GM06990 (cell line): ENCODE data around the gene TRAPPC1.
A peak's percentile ranks its signal among the peaks of the same experiment; 100 is the strongest.

ENCODE experiments used
- DNase-seq: peaks from one replicate; pipeline ENCODE4 v3.0.0-alpha.2; 2011; ENCODE audit not compliant: insufficient read length; ENCODE audit errors: extremely low read depth
- H3K27me3 ChIP-seq: replicated peaks from 2 replicates; pipeline ENCODE4 v1.6.0; 2011; ENCODE audit warnings: low read length; ENCODE audit not compliant: control insufficient read depth, insufficient read depth
- H3K36me3 ChIP-seq: 2 replicates; pipeline ENCODE4 v1.5.1; 2011; ENCODE audit warnings: low read length; ENCODE audit not compliant: control insufficient read depth, insufficient read depth
- H3K4me3 ChIP-seq: replicated peaks from 2 replicates; pipeline ENCODE4 v1.5.1; 2011; ENCODE audit warnings: low read depth, mild to moderate bottlenecking, control low read depth, low read length
- TF ChIP-seq, protein P1 (sequence below): IDR thresholded peaks from 2 replicates; pipeline ENCODE4 v1.5.1; 2011; ENCODE audit warnings: low read length, control low read depth, mild to moderate bottlenecking, inconsistent platforms; ENCODE audit not compliant: insufficient read depth, poor library complexity, severe bottlenecking

TRAPPC1 gene, protein sequence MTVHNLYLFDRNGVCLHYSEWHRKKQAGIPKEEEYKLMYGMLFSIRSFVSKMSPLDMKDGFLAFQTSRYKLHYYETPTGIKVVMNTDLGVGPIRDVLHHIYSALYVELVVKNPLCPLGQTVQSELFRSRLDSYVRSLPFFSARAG

DNA sequence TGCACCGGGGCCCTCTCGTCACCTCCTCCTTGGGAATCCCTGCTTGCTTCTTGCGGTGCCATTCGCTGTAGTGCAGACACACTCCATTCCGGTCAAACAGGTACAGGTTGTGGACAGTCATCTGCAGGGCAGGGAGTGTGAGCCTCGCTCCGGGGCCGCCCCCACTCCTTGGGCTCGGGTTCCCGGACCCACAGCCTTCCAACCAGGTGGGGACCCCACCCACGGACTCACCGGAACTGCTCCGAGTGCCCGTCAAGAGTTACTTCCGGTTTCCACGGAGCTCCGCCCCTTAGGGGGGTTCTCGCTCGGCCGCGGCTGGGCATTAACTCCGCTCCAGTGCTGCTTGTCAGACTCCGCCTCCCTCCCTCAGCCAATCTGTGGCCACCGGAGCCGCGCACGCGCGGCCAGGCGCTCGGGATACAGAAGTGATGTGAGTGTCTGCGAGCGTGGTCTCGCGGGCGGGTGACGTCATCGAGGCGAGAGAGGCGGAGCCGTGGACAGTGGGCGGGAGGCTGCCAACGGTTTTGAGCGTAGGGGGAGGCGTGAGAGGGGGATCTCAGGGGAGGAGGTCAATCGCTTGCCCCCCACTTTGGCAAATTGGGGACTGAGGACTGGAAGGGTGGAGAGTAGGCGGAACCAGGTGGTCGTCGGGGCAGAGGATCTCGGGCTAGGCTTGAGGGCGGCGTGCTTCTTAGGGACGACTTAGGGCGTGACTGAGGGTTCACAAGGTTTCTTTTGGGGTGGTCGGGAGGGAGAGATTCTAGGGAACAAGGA lies at the start of gene TRAPPC1, which contains the start of gene CNTROB:
TRAPPC1 (minus strand) TSS at position 238 of the 774 bp plus-strand sequence; CDS start at position 121, 117 bp downstream.
CNTROB (plus strand) TSS at position 498 of the 774 bp plus-strand sequence. CDS start 874 bp downstream, outside the sequence.
- peaks cover 3% of the 10 kb centered on the region for H3K36me3 ChIP-seq
- peak; percentile 100 for DNase-seq
- TF ChIP-seq, protein P1, sequence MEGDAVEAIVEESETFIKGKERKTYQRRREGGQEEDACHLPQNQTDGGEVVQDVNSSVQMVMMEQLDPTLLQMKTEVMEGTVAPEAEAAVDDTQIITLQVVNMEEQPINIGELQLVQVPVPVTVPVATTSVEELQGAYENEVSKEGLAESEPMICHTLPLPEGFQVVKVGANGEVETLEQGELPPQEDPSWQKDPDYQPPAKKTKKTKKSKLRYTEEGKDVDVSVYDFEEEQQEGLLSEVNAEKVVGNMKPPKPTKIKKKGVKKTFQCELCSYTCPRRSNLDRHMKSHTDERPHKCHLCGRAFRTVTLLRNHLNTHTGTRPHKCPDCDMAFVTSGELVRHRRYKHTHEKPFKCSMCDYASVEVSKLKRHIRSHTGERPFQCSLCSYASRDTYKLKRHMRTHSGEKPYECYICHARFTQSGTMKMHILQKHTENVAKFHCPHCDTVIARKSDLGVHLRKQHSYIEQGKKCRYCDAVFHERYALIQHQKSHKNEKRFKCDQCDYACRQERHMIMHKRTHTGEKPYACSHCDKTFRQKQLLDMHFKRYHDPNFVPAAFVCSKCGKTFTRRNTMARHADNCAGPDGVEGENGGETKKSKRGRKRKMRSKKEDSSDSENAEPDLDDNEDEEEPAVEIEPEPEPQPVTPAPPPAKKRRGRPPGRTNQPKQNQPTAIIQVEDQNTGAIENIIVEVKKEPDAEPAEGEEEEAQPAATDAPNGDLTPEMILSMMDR, result no peak
- peak within 1 kb of the TSS; percentile 96 for H3K4me3 ChIP-seq
- no peaks in the 10 kb centered on the region for H3K27me3 ChIP-seq

DNA sequence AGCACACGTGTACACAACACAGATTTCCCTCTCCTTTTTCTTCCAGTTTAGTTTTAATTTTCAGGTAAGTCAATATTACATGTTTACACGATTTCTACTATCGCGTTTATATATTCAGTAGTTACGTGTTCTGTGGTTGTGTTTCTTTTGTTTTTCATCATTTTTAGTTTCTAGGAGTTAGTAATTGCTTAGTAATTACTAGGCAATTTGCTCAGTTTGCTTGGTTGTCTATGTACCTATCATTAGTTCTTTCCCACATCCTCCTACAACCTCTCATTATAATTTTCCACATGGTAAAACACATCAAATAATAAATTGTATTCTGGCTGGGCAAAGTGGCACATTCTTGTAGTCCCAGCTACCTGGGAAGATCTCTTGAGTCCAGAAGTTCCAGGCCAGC lies 46.1 kb upstream of the TRAPPC1 start:
- H3K4me3 ChIP-seq, result no peak overlapping the region
- no peaks in the 10 kb centered on the region for H3K36me3 ChIP-seq
- DNase-seq, result no peak
- H3K27me3 ChIP-seq, result no peaks in the 10 kb centered on the region
- TF ChIP-seq, protein P1, result no peak

DNA sequence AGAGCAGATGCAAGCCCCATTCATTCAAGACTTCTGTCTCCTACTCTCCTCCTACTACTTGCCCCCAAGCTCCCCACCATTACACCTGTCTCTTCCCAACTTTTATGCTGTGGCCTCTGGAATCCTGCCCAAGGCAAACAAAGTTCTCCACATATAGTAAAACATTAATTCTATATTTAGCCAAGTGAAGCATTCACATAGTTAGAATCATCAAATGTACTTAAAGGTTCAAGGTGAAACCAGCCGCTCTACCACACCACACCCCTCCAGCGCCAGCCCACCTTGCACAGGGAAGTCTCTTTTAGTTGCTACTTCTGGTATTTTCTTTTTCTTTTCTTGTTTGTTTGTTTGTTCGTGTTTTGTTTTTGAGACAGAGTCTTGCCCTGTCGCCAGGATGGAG lies 45.3 kb upstream of the TRAPPC1 start:
- DNase-seq, result no peak
- no peaks in the 10 kb centered on the region for H3K27me3 ChIP-seq
- TF ChIP-seq, protein P1, result no peak

DNA sequence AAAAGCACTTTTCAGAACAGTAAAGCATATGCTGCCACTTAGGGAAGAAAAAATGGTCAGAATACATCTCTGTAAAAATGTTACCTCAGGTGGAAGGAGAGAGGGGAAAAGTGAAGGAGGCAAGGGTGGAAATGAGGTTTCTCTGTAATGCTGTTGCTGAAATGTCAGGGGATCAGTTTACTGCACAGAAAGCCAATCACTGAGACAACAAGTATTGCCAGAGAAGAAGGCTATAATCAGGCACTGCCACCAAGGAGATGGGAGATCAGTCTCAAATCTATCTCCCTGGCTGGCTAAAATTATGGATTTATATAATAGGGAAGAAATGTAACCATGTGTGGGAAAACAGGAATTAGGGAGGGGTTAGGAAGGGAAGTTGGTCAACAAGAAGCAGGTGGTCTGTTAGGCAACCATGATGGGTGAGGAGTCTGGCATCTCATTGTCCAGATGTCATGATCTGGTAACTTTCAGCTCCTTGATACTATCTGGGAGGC lies 42.9 kb upstream of the TRAPPC1 start:
- TF ChIP-seq, protein P1, result no peak
- Histone ChIP-seq H3K36me3 (no peaks in the 10 kb centered on the region), H3K27me3 (no peaks in the 10 kb centered on the region), H3K4me3 (no peak overlapping the region)
- DNase-seq, result no peak

More for the DNA sequence above, 45.3 kb upstream of the TRAPPC1 start:
- Histone ChIP-seq H3K36me3 (no peaks in the 10 kb centered on the region), H3K4me3 (no peak overlapping the region)

DNA sequence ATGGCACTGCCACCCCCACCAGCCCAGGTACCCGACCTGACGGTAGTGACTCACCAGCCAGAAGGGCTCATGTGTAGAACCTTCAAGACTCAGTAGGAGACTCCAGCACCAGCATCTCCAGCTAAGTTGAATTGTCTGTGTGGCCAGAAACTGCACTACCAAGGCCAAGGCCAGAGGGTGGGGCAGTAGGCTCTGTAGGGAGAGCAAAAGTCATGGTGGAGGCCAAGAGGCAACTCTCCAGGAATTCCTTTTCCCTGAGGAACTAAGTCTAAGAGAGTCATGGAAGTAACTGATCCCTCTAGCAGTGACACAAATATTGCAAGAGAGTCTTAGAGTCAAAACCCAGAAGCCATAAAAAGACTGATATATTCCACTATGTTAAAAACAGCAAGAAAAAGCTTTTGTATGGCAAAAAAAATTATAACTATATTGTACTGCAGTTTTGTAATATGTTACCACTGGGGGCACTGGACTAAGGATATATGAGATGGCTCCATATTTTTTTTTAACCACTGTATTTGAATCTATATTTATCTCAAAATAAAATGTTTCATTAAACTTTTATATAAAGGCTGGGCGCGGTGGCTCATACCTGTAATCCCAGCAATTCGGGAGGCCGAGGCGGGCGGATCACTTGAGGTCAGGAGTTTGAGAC lies 40.5 kb upstream of the TRAPPC1 start:
- H3K36me3 ChIP-seq, result no peaks in the 10 kb centered on the region
- no peak for DNase-seq
- H3K27me3 ChIP-seq, result no peaks in the 10 kb centered on the region
- TF ChIP-seq, protein P1, result peak; percentile 0
- no peak overlapping the region for H3K4me3 ChIP-seq
